ENCODE data around the gene NKTR. TPM values are rescaled to one million over a fixed set of nuclear protein-coding genes. Genes with fewer than 3 reads are reported as not detected.

The NKTR gene
- total and polyA plus RNA-seq, 2 of the 13 experiments (the other 11 are each of a cell fraction or from before 2014, with no cell fraction given): 41.3 to 59.6 TPM

GRCh38 chr3:42572278-42572677 is 28.2 kb upstream of the NKTR start (continued):
- TF ChIP-seq ZBTB40 (IDR thresholded peaks at IDR 0.05) (no peak), ZBTB40 (CRISPR knock-in tag; IDR thresholded peaks at IDR 0.05) (no peak), GATAD2A (CRISPR knock-in tag; IDR thresholded peaks at IDR 0.05) (0 out of 2 replicates have a peak, but pooled peaks have one; percentile 39), SOX6 (IDR thresholded peaks at IDR 0.05) (no peak), SOX6 (CRISPR knock-in tag; IDR thresholded peaks at IDR 0.05) (peak; percentile 18; the same call in 1 of the 2 replicates), ZSCAN22 (CRISPR knock-in tag; IDR thresholded peaks at IDR 0.05) (no peak), ZBTB49 (CRISPR knock-in tag; IDR thresholded peaks at IDR 0.05; ENCODE audit: borderline replicate concordance) (no peak), ZNF501 (CRISPR knock-in tag; IDR thresholded peaks at IDR 0.05) (peak; percentile 44; the same call in 1 of the 2 replicates), ZHX2 (IDR thresholded peaks at IDR 0.05; ENCODE audit: low read depth) (no peak), ZHX2 (CRISPR knock-in tag; IDR thresholded peaks at IDR 0.05; ENCODE audit: borderline replicate concordance) (no peak)
